Activated CD8-positive, alpha-beta T cell treated with anti-CD3 and anti-CD28 coated beads, Interleukin-2, amount 10 ng/mL, durations not matched to agents 7 days and 5 days (primary cell): ENCODE data around the gene MACROD2. TPM values are rescaled to one million over a fixed set of nuclear protein-coding genes. Genes with fewer than 3 reads are reported as not detected.
"Not testable (repeated sequence)": the region's sequence is repeated elsewhere in the genome, so short reads cannot be mapped to it uniquely, and the experiment has no call there.

Experiments used
- ATAC-seq: fragments of 150-1000 bp; cut with Tn5 transposase; one replicate; pipeline ENCODE4 v1.10.0; 2021; ENCODE audit warnings: moderate library complexity
- CTCF ChIA-PET: fragments of 350-600 bp; sonication (Branson Sonifier 250); formaldehyde crosslinking; loops from one replicate; lab custom pipeline; 2021; ENCODE audit warnings: antibody characterized with exemption; lab: Charles Lee
- POLR2A ChIA-PET: fragments of 350-600 bp; sonication (Branson Sonifier 250); formaldehyde crosslinking; loops from one replicate; lab custom pipeline; 2021; ENCODE audit warnings: antibody characterized with exemption; lab: Charles Lee
- DNase-seq: peaks from one replicate; pipeline ENCODE4 v3.0.0-alpha.2; 2020
- H3K27ac Mint-ChIP-seq: one replicate; pipeline ENCODE4 v1.8.0; 2021; ENCODE audit warnings: mild to moderate bottlenecking, mixed read lengths
- H3K27me3 Mint-ChIP-seq: one replicate; pipeline ENCODE4 v1.8.0; 2021; ENCODE audit warnings: low read depth, mixed read lengths
- H3K36me3 Mint-ChIP-seq: one replicate; pipeline ENCODE4 v1.8.0; 2021; ENCODE audit warnings: low read depth, mixed read lengths
- H3K4me1 Mint-ChIP-seq: one replicate; pipeline ENCODE4 v1.8.0; 2021; ENCODE audit warnings: low read depth, mixed read lengths
- H3K4me3 Mint-ChIP-seq: one replicate; pipeline ENCODE4 v1.8.0; 2021; ENCODE audit warnings: mild to moderate bottlenecking, mixed read lengths
- H3K9me3 Mint-ChIP-seq: one replicate; pipeline ENCODE4 v1.8.0; 2022; ENCODE audit warnings: mixed read lengths; ENCODE audit not compliant: insufficient read depth
- total RNA-seq, 2 experiments: library from RNA; stranded (reverse); gene quantifications; one replicate each; pipeline ENCODE4 v1.2.3, GENCODE V29; 2021

Gene MACROD2
- total RNA-seq, 2 experiments from 2014 or later: 0.08 TPM; not detected in 1

GRCh38 chr20:15535863-15536262, 1540.5 kb downstream of the MACROD2 start:
- Mint-ChIP-seq H3K27ac (no peak overlapping the region), H3K36me3 (no peaks in the 10 kb centered on the region), H3K4me3 (no peak overlapping the region), H3K4me1 (no peaks in the 10 kb centered on the region), H3K9me3 (peaks cover 8% of the 10 kb centered on the region), H3K27me3 (no peaks in the 10 kb centered on the region)
- ChIA-PET CTCF (no interaction called here), POLR2A (no interaction called here)
- no peak for ATAC-seq
- DNase-seq: no peak

- H3K9me3 Mint-ChIP-seq, ATAC-seq, H3K36me3 Mint-ChIP-seq, H3K4me3 Mint-ChIP-seq, POLR2A ChIA-PET, H3K27me3 Mint-ChIP-seq, CTCF ChIA-PET, DNase-seq, H3K27ac Mint-ChIP-seq, H3K4me1 Mint-ChIP-seq: not testable (repeated sequence)
Observed at GRCh38 chr20:15537200-15537599, 1541.9 kb downstream of the MACROD2 start.

GRCh38 chr20:15542655-15543054, 1547.3 kb downstream of the MACROD2 start:
- no peak for DNase-seq
- ChIA-PET CTCF (no interaction called here), POLR2A (no interaction called here)
- H3K4me1 Mint-ChIP-seq: no peaks in the 10 kb centered on the region
- H3K9me3 Mint-ChIP-seq: peaks cover 20% of the 10 kb centered on the region
- no peaks in the 10 kb centered on the region for H3K27me3 Mint-ChIP-seq
- ATAC-seq: no peak
- no peaks in the 10 kb centered on the region for H3K36me3 Mint-ChIP-seq
- no peak overlapping the region for H3K27ac Mint-ChIP-seq
- no peak overlapping the region for H3K4me3 Mint-ChIP-seq

GRCh38 chr20:15544742-15545141, 1549.4 kb downstream of the MACROD2 start:
- ATAC-seq: no peak
- no peak for DNase-seq
- Mint-ChIP-seq H3K9me3 (peaks cover 14% of the 10 kb centered on the region), H3K27me3 (no peaks in the 10 kb centered on the region), H3K36me3 (no peaks in the 10 kb centered on the region), H3K27ac (no peak overlapping the region), H3K4me3 (no peak overlapping the region), H3K4me1 (no peaks in the 10 kb centered on the region)
- ChIA-PET POLR2A (interaction anchor here (0.5 kb wide), 1 partner anchor 55 kb away, joined by 4 read pairs; no protein-coding TSS in a partner anchor), CTCF (no interaction called here)

GRCh38 chr20:15546525-15547023, 1551.3 kb downstream of the MACROD2 start:
- H3K9me3 Mint-ChIP-seq: peaks cover 17% of the 10 kb centered on the region
- POLR2A ChIA-PET: no interaction called here

GRCh38 chr20:15547119-15547518, 1551.8 kb downstream of the MACROD2 start:
- ChIA-PET CTCF (no interaction called here), POLR2A (no interaction called here)
- no peaks in the 10 kb centered on the region for H3K36me3 Mint-ChIP-seq
- no peaks in the 10 kb centered on the region for H3K27me3 Mint-ChIP-seq
- H3K27ac Mint-ChIP-seq: no peak overlapping the region
- DNase-seq: no peak
- no peak overlapping the region for H3K4me3 Mint-ChIP-seq
- H3K4me1 Mint-ChIP-seq: no peaks in the 10 kb centered on the region
- H3K9me3 Mint-ChIP-seq: peaks cover 14% of the 10 kb centered on the region
- no peak for ATAC-seq

More at GRCh38 chr20:15546525-15547023, 1551.3 kb downstream of the MACROD2 start:
- H3K36me3 Mint-ChIP-seq: no peaks in the 10 kb centered on the region
- no peak overlapping the region for H3K27ac Mint-ChIP-seq
- H3K4me1 Mint-ChIP-seq: no peaks in the 10 kb centered on the region
- no peak overlapping the region for H3K4me3 Mint-ChIP-seq
- DNase-seq (no peak), ATAC-seq (no peak)
- no peaks in the 10 kb centered on the region for H3K27me3 Mint-ChIP-seq
- CTCF ChIA-PET: no interaction called here

- DNase-seq: no peak
- H3K36me3 Mint-ChIP-seq: no peaks in the 10 kb centered on the region
- no peaks in the 10 kb centered on the region for H3K27me3 Mint-ChIP-seq
- H3K9me3 Mint-ChIP-seq: peaks cover 21% of the 10 kb centered on the region
- H3K27ac Mint-ChIP-seq: no peak overlapping the region
- ATAC-seq: no peak
- no peak overlapping the region for H3K4me3 Mint-ChIP-seq
- ChIA-PET CTCF (no interaction called here), POLR2A (no interaction called here)
- H3K4me1 Mint-ChIP-seq: no peaks in the 10 kb centered on the region
Observed at GRCh38 chr20:15550116-15550870, 1555.0 kb downstream of the MACROD2 start.

GRCh38 chr20:15555913-15556312, 1560.6 kb downstream of the MACROD2 start:
- CTCF ChIA-PET: no interaction called here
- ATAC-seq (no peak), DNase-seq (no peak)
- Mint-ChIP-seq H3K4me3 (no peak overlapping the region), H3K27me3 (no peaks in the 10 kb centered on the region), H3K4me1 (no peaks in the 10 kb centered on the region), H3K27ac (no peak overlapping the region), H3K36me3 (no peaks in the 10 kb centered on the region), H3K9me3 (peaks cover 12% of the 10 kb centered on the region)
- POLR2A ChIA-PET: no interaction called here

- Mint-ChIP-seq H3K4me1 (no peaks in the 10 kb centered on the region), H3K36me3 (no peaks in the 10 kb centered on the region), H3K9me3 (peaks cover 18% of the 10 kb centered on the region), H3K27me3 (no peaks in the 10 kb centered on the region), H3K27ac (no peak overlapping the region), H3K4me3 (no peak overlapping the region)
- ChIA-PET POLR2A (no interaction called here), CTCF (no interaction called here)
- no peak for ATAC-seq
- DNase-seq: no peak
Observed at GRCh38 chr20:15556869-15557268, 1561.6 kb downstream of the MACROD2 start.

- Mint-ChIP-seq H3K36me3 (no peaks in the 10 kb centered on the region), H3K27me3 (no peaks in the 10 kb centered on the region), H3K4me3 (no peak overlapping the region), H3K9me3 (peaks cover 8% of the 10 kb centered on the region), H3K27ac (no peak overlapping the region), H3K4me1 (no peaks in the 10 kb centered on the region)
- DNase-seq (no peak), ATAC-seq (no peak)
- CTCF ChIA-PET: no interaction called here
- POLR2A ChIA-PET: no interaction called here
Observed at GRCh38 chr20:15561070-15561569, 1565.8 kb downstream of the MACROD2 start.

- no peaks in the 10 kb centered on the region for H3K4me1 Mint-ChIP-seq
- H3K27ac Mint-ChIP-seq: no peak overlapping the region
- no peak for ATAC-seq
- no peak for DNase-seq
- no peaks in the 10 kb centered on the region for H3K36me3 Mint-ChIP-seq
- CTCF ChIA-PET: no interaction called here
- POLR2A ChIA-PET: no interaction called here
- no peak overlapping the region for H3K4me3 Mint-ChIP-seq
- no peaks in the 10 kb centered on the region for H3K27me3 Mint-ChIP-seq
- peaks cover 8% of the 10 kb centered on the region for H3K9me3 Mint-ChIP-seq
Observed at GRCh38 chr20:15561707-15562404, 1566.5 kb downstream of the MACROD2 start.

- H3K9me3 Mint-ChIP-seq: peaks cover 5% of the 10 kb centered on the region
- POLR2A ChIA-PET: no interaction called here
- no peak overlapping the region for H3K4me3 Mint-ChIP-seq
- H3K27me3 Mint-ChIP-seq: no peaks in the 10 kb centered on the region
- CTCF ChIA-PET: no interaction called here
- DNase-seq (no peak), ATAC-seq (no peak)
- H3K36me3 Mint-ChIP-seq: no peaks in the 10 kb centered on the region
- H3K27ac Mint-ChIP-seq: no peak overlapping the region
- H3K4me1 Mint-ChIP-seq: no peaks in the 10 kb centered on the region
Observed at GRCh38 chr20:15563836-15564235, 1568.5 kb downstream of the MACROD2 start.
